ENCODE data around the gene FAM240A.

Gene FAM240A

DNA sequence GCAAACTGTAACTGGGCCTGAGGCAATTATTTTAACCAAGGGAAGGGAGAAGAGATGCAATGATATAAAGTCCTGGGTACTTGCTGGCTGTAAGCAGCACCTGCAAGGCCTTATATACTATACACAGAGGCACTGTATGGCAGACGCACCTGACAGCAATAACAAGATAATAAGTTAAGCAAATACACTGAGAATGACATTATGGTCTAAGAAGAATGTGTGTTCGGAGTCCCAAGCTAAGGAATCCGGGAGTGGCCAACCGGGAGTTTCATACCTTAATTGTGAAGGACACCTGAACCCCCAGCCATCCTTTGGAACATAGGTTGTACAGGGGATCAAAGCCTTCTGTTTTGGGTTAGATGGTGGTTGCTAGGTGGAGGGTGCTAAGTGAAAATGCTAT, 13.7 kb downstream of the FAM240A start:
- DNase-seq (ENCODE audit: low spot score), result no peak

DNA sequence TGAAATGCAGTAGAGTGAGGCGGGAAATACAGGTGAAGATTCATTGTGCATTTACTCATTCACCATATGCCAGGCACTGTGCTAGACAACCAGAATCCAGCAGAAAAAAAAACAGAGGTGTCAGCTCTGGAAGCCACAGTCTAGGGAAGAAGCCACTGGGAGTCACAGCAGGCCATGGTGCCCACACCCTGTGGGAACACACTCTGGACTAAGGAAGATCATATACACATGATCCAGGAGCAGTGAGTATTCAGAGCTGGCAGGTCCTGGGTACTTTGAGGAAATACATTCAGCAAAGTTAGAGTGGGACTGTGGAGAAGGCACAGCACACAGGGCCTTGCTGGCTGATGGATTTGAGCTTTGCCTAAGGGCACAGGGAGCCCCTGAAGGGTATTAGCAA, 14.8 kb downstream of the FAM240A start:
- DNase-seq (ENCODE audit: low spot score), result no peak

DNA sequence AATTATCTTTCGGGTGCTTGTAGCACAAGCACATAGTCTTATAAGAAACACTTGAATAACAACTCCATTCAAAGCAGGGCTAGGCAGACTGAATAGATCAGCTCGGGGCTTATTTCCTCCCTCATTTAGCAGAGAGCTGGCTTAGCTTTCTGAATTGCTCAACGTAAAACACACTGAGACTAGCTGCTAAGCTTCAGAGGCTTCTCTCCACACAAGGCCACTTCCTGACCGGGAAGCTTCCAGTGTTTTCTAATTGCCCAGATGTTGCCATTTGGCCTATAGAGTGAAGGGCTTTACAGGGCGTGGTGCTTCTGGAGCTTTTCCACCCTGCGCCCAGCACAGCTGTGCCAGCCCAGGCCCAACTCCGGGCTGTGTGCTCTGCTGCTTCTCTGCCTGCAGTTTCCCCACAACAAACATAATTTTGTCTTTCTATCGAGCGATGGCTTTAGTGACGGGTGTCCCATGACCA, 16.6 kb downstream of the FAM240A start:
- DNase-seq (ENCODE audit: low spot score), result no peak

DNA sequence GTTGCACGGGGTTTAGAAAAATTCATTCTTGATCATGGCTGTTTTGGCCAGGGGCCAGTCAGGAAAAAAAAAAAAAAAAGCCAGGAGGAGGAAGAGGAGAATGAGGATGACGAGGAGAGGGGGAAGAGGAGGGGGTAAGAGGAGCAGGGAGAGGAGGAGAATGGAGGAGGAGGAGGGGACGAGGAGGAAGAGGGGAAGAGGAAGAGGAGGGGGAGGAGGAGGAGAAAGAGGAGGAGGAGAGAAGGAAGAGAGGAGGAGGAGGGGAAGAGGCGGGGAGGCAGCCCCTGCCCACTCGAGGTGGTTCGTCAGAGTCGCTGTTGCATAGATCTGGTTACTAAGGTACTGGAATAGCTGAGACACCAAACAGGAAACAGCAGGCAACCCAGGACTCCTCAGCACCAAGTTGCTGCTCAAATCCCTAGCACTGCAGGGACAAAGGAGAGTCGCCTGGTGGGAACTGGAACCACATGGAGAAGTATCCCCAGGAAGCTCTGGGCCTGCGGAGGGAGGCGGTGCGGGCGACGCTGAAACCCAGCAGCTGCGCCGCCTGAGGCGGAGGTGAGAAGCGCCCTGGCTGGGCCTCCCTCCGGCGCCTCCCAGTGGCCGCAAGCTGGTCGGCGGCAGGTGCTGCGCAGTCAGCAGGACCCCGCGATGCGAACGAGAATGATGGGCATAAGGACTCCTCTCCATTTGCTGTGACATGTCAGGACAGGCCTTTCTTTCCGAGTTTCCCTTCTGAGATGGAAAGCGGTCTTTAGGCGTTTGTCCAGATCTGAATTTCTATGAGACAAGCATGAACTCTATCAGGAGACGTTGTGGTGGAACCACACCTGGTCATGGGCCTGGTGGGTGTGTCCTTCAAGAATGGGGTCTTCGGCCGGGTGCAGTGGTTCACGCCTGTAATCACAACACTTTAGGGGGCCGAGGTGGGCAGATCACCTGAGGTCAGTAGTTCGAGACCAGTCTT, 17.5 kb downstream of the FAM240A start:
- DNase-seq (ENCODE audit: low spot score), result no peak

DNA sequence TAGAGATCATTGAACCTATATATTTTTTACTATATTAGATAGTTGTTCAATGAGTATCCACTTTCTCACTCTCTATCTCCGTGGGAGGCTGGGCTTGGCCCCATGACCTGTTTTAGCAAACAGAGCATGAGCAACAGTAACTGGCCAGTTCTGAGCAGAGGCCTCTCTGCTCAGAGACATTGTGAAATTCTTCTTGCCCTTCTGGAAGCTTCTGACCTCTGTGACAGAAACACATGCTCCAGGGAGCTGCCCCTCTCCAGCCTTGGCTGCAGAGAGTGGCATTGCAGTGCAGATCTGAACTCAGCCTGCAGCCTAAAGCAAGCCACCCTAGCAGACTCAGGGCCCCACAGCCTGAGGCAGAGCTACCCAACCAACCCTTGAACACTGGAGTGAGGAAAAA, 20.5 kb downstream of the FAM240A start:
- DNase-seq (ENCODE audit: low spot score), result no peak

DNA sequence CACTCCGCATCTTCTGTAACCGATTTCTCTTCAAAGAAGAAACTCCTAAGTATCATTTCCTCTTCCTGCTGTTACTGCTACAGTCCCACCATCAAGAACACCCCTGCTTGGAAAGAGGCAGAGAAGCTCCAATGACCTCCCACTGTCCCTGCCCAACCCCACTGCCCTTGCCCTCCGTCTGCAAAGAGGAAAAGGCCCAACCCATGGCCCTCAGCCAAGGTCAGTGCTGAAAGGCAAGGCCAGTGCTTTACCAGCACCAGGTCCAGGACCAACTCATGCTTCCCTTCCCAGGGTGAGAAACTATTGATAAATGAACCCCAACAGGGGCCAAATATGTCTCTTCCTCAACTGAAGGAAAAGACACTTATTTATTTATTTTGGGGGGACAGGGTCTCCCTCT, 22.5 kb downstream of the FAM240A start:
- DNase-seq (ENCODE audit: low spot score), result no peak

DNA sequence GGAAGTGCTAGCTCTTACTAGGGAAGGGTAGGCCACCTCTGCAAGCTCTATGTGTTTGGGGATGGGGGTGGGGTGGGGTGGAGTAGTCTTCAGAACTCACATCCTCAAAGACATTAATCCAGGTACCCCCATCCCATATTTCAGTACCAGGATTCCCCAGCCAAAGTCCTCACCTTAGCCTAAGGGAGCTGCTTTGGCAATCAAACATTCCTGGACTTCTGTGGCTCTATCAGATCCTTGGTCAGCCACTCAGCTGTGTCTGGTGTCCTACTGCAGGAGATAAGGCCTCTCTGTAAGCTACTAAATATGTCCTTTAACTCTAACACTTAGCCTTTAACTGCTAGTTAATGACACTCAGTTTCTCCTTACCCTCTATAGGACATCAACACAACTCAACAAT, 26.9 kb downstream of the FAM240A start:
- DNase-seq (ENCODE audit: low spot score), result no peak

DNA sequence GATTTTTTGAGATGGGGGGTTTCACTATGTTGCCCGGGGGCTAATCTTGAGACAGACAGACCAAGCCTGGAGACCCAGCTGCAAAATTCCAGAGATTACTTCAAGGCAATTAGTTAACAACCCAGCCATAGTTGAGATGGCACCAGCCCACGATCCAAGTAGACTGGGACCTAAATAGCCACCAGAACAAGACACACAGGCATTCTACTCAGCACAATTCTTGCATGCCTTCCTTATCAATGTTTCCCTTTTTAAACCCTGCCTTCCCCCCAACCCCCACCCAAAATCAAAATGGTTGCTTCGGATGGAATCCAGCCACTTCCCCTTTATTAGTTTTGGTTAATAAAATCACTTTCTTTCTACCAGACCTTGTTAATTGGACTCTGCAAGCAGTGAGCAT, 28.6 kb downstream of the FAM240A start:
- no peak for DNase-seq (ENCODE audit: low spot score)

DNA sequence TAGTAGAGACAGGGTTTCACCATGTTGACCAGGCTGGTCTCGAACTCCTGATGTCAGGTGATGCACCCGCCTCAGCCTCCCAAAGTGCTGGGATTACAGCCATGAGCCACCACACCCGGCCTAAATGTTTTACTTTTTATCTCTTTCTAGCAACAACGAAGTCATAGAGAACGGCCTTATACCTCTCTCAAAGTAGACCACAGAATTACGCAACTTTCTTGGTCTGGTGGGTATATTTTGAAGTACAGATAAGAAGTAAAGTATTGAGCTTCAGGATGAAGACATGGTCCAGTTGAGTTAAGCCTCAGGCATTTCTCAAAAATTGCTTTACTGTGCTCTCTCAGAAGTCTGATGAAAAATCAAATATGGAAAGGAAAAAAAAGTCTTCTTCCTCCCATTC, 30.6 kb downstream of the FAM240A start:
- DNase-seq (ENCODE audit: low spot score), result no peak

DNA sequence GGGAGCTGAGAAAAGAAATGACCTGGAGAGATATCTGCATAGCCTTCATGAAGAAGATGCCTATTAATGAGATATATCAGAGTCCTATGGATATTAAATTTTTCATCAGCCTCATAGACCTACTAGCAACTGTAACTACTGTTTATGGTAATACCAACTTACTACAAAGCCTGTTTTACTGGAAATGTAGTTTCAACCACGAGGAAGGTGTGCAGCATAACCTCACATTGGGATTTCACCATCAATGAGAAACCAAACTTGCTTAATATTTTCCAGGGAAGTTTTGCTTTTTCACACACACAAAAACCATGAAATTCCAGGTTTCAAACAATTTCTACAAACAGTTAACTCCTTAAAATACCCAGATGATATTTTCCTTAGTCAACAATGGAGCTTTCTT, 31.4 kb downstream of the FAM240A start:
- no peak for DNase-seq (ENCODE audit: low spot score)

DNA sequence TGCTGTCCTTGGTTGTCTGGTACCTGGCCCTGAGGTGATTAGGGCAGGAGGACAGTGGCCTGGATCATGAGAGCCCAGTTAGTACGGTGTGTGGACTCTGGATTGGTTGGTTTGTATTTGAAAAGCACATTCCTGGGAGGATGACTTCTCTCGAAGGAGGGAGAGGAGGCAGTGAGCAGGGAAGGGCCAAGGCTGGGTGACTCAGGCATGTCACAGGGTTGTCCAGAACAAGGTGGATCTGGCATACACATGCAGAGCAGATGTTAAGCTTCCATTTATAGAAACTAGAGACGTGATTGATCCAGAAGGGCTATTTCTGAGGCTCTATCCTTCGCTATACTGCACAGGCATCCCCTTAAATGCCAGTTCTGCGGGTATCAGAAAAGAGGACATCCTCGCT, 34.4 kb downstream of the FAM240A start:
- DNase-seq (ENCODE audit: low spot score), result no peak

DNA sequence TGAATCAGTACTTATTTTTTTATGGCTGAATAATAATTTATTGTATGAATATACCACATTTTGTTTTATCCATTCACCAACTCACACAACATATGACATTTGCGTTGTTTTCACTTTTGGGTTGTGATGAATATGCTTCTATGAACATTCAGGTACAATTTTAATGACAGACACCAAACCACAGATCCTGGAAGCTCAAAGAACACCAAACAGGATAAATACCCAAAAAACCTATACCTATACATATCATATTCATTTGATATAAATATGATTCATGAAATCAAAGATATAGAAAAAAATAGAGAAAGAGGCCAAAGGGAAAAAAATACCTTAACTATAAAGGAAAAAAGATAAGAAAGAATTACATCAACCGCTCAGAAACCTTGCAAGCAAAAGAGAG, 35.8 kb downstream of the FAM240A start:
- no peak for DNase-seq (ENCODE audit: low spot score)

DNA sequence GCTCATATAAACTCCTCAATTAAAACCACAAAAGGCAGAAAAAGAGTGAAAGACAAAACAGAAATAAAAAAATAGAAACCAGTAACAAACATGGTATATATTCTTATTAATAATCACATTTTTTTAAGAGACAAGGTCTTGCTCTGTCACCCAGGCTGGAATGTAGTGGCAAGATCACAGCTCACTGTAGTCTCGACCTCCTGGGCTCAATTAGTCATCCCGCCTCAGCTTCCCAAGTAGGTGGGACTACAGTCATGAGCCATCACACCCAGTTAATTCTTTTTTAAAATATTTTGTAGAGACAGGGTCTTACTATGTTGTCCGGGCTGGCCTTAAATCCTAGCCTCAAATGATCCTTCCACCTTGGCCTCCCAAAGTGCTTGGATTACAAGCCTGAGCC, 37.1 kb downstream of the FAM240A start:
- peak; percentile 5 for DNase-seq (ENCODE audit: low spot score)

DNA sequence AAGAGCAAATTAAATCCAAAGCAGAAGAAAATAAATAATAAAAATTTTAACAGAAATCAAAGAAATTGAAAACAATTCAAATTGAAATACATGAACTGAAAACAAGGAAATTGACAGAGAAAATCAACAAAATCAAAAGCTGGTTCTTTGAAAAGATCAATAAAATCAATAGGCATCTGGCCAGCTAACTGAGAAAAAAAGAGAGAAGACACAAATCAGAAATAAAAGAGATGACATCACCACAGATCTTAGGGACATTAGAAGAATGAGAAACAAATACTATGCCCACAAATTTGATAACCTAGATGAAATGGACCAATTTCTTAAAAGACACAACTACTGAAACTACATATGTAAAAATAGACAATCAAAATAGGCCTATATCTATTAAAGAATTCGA, 38.8 kb downstream of the FAM240A start:
- no peak for DNase-seq (ENCODE audit: low spot score)

DNA sequence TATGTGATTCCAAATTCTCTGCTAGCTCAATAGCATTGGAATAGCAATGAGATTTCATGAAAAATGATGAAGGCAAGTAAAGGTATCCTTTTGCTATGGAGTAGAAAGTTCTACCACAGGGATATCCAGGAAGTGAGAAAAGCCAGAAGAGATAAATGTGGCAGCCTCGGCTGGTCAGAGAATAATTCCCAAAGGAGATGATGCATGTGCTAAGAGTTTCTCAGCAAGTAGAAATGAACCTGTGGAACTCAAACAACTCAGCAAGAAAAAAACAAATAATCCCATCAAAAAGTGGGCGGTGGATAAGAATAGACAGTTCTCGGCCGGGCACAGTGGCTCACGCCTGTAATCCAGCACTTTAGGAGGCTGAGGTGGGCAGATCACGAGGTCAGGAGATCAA, 42.9 kb downstream of the FAM240A start:
- no peak for DNase-seq (ENCODE audit: low spot score)

DNA sequence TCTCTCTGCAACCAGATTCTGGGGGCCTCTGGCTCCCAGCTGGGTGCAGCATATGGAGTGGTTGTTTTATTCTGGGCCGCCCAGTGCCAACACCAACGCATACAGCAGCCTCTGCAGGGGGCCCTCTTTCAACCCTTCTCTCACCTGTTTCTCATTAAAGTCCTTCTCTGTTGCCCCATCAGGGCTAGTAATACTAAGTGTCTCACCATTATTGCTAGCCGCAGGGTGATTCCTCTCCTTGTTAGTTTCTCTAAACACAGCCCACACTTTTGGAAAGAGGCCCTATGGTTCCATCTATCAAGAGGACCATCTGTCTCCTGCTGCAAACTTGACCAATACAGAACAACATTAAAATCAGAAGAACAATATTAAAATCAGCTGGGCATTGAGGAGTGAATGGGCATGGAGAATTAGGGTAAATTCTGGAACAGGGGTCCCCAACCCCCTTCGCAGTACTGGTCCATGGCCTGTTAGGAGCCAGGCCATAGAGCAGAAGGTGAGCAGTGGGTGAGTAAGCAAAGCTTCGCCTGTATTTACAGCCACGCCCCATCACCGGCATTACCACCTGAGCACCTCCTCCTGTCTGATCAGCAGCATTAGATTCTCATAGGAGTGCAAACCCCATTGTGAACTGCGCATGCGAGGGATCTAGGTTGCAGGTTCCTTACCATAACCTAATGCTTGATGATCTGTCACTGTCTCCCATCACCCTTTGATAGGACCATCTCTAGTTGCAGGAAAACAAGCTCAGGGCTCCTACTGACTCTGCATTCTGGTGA, 44.6 kb downstream of the FAM240A start:
- DNase-seq (ENCODE audit: low spot score), result no peak

DNA sequence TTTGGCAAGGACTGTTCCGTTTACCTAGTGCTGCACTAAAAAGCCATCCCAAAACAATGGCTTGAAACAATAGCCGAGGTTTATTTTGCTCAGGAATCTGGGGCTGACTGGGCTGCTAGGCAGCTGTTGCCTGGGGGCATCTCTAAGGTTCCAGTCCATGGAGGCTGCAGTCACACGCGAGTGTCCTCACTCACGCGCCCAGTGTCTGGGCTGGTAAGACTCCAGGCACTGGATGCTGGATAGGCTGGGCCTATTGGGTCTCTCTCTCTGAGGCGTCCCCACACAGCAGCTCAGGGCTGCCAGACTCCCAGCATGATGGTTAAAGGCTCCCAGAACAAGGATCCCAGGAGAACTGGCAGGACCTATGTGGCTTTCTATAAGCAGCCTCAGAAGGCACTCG, 47.0 kb downstream of the FAM240A start:
- DNase-seq (ENCODE audit: low spot score), result no peak

DNA sequence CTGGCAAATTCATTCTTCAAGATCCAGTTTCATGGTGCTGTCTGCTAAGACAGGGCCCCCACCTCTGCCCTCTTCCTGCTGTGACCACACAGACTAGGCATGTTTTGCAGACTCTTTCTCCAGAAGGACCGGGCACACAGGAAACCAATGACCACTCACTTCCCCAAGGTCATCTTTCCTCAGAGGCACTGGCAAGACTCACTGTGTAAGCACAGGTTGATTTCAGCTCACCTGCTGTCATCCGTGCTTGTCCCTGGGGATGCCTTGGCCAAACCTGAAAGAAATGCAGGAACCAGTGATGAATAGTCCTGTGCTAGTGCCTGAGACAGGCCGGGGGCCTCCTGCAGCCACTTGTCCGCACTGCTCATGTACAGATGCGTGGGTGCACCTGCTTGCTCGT, 47.7 kb downstream of the FAM240A start:
- no peak for DNase-seq (ENCODE audit: low spot score)

DNA sequence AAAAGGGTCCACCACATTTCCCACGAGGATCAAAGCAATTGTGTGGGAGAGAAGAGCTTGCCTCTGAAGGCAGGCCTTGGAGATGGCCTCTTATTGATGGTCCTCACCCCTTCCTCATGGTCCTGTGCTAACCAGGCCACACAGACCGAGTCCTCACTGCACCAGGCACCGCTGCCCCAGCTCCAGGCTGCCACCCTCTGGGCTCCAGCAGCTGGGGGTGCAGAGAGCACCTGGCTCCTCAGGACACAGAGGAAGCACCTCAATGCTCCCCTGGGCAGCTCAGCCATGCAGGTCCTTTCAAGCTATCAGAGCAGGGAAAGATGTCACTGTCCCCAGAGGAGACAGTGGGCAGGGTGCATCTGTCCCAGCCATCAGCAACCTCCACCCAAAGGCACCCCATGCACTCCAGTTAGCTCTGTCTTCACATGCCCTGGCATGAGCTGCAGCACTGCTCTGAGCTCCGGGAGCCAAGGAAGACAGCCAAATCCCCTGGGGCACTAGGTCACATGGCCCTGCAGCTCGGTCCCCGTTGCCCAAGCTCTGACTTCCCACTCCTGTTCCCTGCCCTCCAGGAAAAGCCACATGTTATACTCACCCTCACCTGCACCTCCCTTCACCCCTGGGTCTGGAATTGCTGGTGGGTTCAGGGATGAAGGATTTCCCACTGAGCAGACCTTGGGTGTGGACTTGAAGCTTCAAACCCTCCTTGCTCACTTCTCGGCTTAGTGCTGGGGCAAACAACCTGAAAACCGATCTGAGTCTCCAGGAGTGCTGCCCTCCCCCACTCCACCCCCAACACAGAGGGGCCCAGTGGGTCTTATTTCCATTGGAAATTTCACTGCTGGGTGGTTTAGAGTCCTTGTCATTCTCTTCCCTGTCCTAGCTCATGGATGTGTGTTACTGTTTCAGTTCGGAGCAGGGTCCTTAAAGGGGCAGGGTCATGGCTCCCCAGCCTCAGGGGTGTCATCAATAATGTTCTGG, 48.5 kb downstream of the FAM240A start:
- DNase-seq (ENCODE audit: low spot score), result no peak

DNA sequence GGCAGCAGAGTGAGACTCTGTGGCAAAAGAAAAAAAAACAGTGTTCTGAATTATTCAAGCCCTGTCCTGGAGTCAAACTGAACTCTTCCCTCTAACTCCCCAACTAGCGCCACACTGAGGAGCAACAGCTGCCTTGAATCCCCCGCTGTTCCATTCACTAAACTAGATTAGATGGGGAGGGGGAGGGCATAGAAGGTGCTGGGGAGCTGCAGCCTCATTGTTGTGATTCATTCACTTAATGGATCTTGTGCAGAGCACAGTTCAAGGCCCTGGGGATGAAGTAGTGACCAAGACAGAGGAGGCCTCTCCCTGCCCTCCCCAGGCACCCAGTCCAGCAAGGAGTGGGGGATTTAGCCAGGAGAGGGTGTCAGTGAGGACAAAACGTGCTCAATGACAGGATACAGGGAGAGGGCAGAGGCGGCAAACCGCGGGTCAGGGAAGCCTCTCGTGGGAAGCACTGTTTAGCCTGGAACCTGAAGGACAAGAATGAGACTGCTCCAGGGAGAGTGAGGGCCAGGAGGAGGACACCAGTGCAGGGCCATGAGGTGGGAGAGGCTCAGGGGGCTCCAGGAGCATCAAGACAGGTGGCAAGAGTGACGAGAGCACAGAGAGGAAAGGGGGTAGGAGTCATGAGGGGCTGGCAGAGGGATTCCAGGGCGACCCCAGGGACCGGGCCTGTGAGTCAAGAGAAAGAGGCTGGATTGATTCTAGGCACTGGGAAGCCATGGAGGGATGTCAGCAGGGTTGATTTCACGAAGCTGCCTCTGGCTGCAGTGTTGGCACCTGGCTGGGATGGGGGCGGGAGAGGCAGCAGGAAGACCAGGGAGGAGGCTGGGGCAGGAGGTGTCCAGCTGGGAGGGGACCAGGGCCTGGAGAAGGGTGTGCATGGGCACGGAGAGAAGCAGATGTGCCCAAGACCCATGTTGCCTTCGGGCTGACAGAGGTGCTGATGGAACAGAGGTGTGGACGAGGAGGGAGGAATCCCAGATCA, 49.7 kb downstream of the FAM240A start:
- no peak for DNase-seq (ENCODE audit: low spot score)
